Duodenal mucosa (tissue), 2 donors: ENCODE measurements around the gene ZFYVE9.
"Not testable (repeated sequence)": the region's sequence is repeated elsewhere in the genome, so short reads cannot be mapped to it uniquely, and the experiment has no call there.

Source experiments
- H3K27ac ChIP-seq: one replicate; pipeline ENCODE4 v1.7.0; 2013; ENCODE audit warnings: low read depth, low read length
- H3K27me3 ChIP-seq, 2 donors: one replicate each; pipeline ENCODE4 v1.7.0; 2013; ENCODE audit warnings: low read length in 2 of 2, control low read depth in 1 of 2; ENCODE audit not compliant: insufficient read depth in 2 of 2, control insufficient read depth in 1 of 2
- H3K36me3 ChIP-seq, 2 donors: one replicate each; pipeline ENCODE4 v1.7.0; 2013; ENCODE audit warnings: low read length in 2 of 2, control low read depth in 1 of 2; ENCODE audit not compliant: insufficient read depth in 2 of 2, control insufficient read depth in 1 of 2
- H3K4me1 ChIP-seq, 2 donors: one replicate each; pipeline ENCODE4 v1.7.0; 2013; ENCODE audit warnings: low read length in 2 of 2, control low read depth in 1 of 2; ENCODE audit not compliant: insufficient read depth in 2 of 2, control insufficient read depth in 1 of 2
- H3K4me3 ChIP-seq, 2 donors: one replicate each; pipeline ENCODE4 v1.7.0; 2013; ENCODE audit warnings: low read length in 2 of 2, low read depth in 1 of 2
- H3K9ac ChIP-seq, 2 donors: one replicate each; pipeline ENCODE4 v1.7.0; 2013; ENCODE audit warnings: low read length in 2 of 2, low read depth in 1 of 2
- H3K9me3 ChIP-seq, 2 donors: one replicate each; pipeline ENCODE4 v1.7.0; 2013; ENCODE audit warnings: low read length in 2 of 2, control low read depth in 1 of 2; ENCODE audit not compliant: control insufficient read depth in 1 of 2

Gene ZFYVE9

GRCh38 chr1:52123622-52124021, 18.3 kb upstream of the ZFYVE9 start:
- no peaks in the 10 kb centered on the region for H3K27me3 ChIP-seq
- H3K9ac ChIP-seq = no peak overlapping the region
- peaks cover 13 to 23% of the 10 kb centered on the region in 2 donors for H3K4me1 ChIP-seq
- no peak overlapping the region for H3K27ac ChIP-seq
- H3K9me3 ChIP-seq = no peaks in the 10 kb centered on the region
- H3K36me3 ChIP-seq = no peaks in the 10 kb centered on the region
- H3K4me3 ChIP-seq = no peak overlapping the region

GRCh38 chr1:52125736-52126359, 16.0 kb upstream of the ZFYVE9 start:
- Histone ChIP-seq H3K4me1 (peaks cover 8 to 18% of the 10 kb centered on the region in 2 donors), H3K27ac (no peak overlapping the region), H3K27me3 (no peaks in the 10 kb centered on the region), H3K36me3 (no peaks in the 10 kb centered on the region), H3K4me3 (no peak overlapping the region), H3K9me3 (no peaks in the 10 kb centered on the region), H3K9ac (no peak overlapping the region)

GRCh38 chr1:52127181-52128180, 14.4 kb upstream of the ZFYVE9 start:
- Histone ChIP-seq H3K27me3 (no peaks in the 10 kb centered on the region), H3K27ac (no peak overlapping the region), H3K36me3 (no peaks in the 10 kb centered on the region), H3K4me3 (no peak overlapping the region), H3K4me1 (peaks cover 6 to 10% of the 10 kb centered on the region in 2 donors), H3K9me3 (no peaks in the 10 kb centered on the region), H3K9ac (no peak overlapping the region)

GRCh38 chr1:52139817-52140540, 1.9 kb upstream of the ZFYVE9 start:
- H3K4me3 ChIP-seq = no peak overlapping the region
- no peak overlapping the region for H3K27ac ChIP-seq
- H3K27me3 ChIP-seq = no peaks in the 10 kb centered on the region
- peaks cover 14% of the 10 kb centered on the region in 2 donors for H3K4me1 ChIP-seq
- no peaks in the 10 kb centered on the region for H3K36me3 ChIP-seq
- H3K9ac ChIP-seq = no peak overlapping the region
- no peaks in the 10 kb centered on the region for H3K9me3 ChIP-seq

GRCh38 chr1:52140633-52141512, 1.0 kb upstream of the ZFYVE9 start:
- Histone ChIP-seq H3K4me3 (peak overlapping the region; percentile 39 to 79), H3K27me3 (no peaks in the 10 kb centered on the region), H3K27ac (no peak overlapping the region), H3K4me1 (peaks cover 14% of the 10 kb centered on the region in 2 donors), H3K36me3 (no peaks in the 10 kb centered on the region), H3K9ac (peak overlapping the region; percentile 77 to 79), H3K9me3 (no peaks in the 10 kb centered on the region)

- H3K4me3 ChIP-seq = peak overlapping the region; percentile 79 to 96
- no peaks in the 10 kb centered on the region for H3K36me3 ChIP-seq
- peaks cover 14% of the 10 kb centered on the region in 2 donors for H3K4me1 ChIP-seq
- peak overlapping the region; percentile 79 for H3K27ac ChIP-seq
- peak overlapping the region; percentile 85 to 88 for H3K9ac ChIP-seq
- H3K27me3 ChIP-seq = no peaks in the 10 kb centered on the region
- no peaks in the 10 kb centered on the region for H3K9me3 ChIP-seq
Measured at GRCh38 chr1:52142220-52143183, 613 bp downstream of the ZFYVE9 start.

- H3K36me3 ChIP-seq = no peaks in the 10 kb centered on the region
- peaks cover 14% of the 10 kb centered on the region in 2 donors for H3K4me1 ChIP-seq
- no peaks in the 10 kb centered on the region for H3K27me3 ChIP-seq
- no peak overlapping the region for H3K4me3 ChIP-seq
- no peaks in the 10 kb centered on the region for H3K9me3 ChIP-seq
- H3K27ac ChIP-seq = no peak overlapping the region
- H3K9ac ChIP-seq = no peak overlapping the region
Measured at GRCh38 chr1:52145137-52145536, 3.2 kb downstream of the ZFYVE9 start.

GRCh38 chr1:52150445-52150844, 8.6 kb downstream of the ZFYVE9 start:
- not testable (repeated sequence) for H3K27me3 ChIP-seq, H3K4me3 ChIP-seq, H3K27ac ChIP-seq, H3K4me1 ChIP-seq, H3K9me3 ChIP-seq, H3K9ac ChIP-seq, H3K36me3 ChIP-seq

- Histone ChIP-seq H3K36me3 (no peaks in the 10 kb centered on the region), H3K9ac (no peak overlapping the region), H3K9me3 (no peaks in the 10 kb centered on the region), H3K27ac (no peak overlapping the region), H3K27me3 (no peaks in the 10 kb centered on the region), H3K4me3 (no peak overlapping the region), H3K4me1 (peaks cover 0 to 2% of the 10 kb centered on the region in 2 donors)
Measured at GRCh38 chr1:52150946-52151345, 9.1 kb downstream of the ZFYVE9 start.
